Activated CD4-positive, alpha-beta T cell treated with anti-CD3 and anti-CD28 coated beads, Interleukin-10, Interleukin-2, amounts not matched to agents 100 ng/mL and 50 ng/mL, durations not matched to agents 16 hours and 8 hours (primary cell): ENCODE data around the gene CDKAL1.

Experiments used
- DNase-seq: peaks from one replicate; pipeline ENCODE4 v3.0.0-alpha.2; 2020

The CDKAL1 gene

GRCh38 chr6:20684474-20684873, 150.2 kb downstream of the CDKAL1 start:
- DNase-seq = no peak

GRCh38 chr6:20686142-20686541, 151.9 kb downstream of the CDKAL1 start:
- DNase-seq = no peak

GRCh38 chr6:20687494-20687893, 153.2 kb downstream of the CDKAL1 start:
- no peak for DNase-seq

GRCh38 chr6:20688710-20689500, 154.6 kb downstream of the CDKAL1 start:
- DNase-seq = peak; percentile 22

DNA sequence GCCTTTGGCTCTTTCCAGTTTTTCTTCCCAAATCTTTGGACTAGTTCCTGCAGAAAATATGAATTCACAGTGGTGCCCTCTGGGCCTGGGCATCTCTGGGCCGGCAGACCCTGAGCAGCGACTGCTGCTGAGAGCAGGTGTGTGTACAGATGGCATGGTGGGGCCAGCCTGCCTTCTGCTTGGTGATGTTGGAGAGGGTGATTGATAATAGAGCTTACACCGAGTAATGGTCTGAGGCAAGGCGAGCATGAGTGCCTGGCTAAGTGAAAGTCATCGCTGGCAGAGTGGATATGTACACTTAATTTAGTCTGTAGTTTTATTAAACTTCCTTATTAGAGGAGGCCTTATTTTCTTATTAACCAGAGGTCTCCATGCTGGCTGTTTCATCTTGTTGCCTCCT, 156.9 kb downstream of the CDKAL1 start:
- DNase-seq = no peak

DNA sequence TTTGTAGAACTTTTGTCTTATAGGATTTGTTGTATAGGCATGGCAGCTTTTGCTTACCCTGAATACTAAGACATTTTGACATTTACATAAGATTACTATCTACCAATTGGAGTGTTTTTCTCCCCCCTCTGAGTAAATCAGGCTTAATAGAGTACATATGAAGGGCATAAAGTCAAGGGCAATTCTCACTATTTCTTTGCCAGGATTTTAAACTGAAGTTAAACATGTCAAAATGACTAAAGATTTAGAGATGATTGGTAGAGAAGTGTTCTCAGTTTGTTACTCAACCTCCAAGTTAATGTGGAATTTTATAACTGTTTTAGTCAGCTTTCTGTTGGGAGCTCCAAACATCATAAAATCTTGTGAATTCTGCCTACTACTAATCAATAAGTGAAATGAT, 157.8 kb downstream of the CDKAL1 start:
- no peak for DNase-seq

GRCh38 chr6:20693466-20694063, 159.3 kb downstream of the CDKAL1 start:
- no peak for DNase-seq

DNA sequence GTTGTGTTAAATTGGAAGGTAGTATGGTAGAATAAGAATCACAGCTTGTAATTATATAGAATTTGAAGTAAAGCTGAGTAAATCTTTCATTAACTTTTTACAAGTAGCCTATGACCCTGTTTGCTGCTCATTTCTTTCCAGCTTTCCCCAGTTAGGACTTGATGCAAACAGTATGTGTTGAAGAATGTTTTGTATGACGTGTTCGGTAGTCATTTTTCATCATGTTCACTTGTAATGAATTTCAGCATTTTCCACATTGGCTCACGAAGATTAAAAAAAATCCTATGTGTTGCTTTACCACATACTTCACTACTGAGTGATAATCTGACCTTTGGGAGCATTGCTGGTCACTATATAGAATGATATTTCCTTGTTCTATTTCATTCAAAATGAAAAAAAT, 162.4 kb downstream of the CDKAL1 start:
- DNase-seq = no peak

DNA sequence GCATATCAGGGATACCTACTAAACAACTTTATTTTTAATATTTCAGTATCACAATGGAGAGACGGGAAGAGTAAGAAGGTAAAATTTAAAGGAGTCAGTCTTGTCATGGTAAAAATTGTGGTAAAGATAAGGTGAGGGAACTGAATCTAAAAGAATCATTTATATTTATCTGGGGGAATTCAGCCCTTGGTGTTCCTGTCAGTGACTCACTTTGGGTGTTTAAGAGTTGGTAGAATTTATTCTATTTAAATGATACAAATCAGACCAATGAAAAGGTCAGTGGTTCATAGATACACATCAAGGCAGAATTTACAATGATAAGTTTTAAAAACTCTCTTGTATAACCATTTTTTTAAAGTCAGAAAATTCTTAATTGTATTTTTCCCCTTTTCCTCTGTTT, 164.4 kb downstream of the CDKAL1 start:
- no peak for DNase-seq

DNA sequence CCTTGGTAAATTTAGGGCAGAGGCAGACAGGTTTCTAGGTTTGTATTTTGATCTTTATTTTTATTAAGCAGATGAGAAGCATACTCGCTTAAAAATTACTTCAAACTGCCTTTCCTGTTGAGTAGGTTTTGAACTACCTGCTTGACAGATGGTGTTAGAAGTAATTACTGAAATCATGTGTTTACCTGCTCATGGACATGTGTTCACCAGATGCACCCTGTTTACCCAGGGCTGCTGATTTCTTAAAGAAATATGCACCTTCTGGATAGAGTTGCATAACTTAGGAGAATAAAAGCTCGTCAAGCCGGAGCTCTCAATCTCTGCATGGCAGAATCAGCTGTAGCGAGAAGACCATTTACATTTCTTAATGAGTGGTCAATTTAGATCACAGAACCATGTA, 165.1 kb downstream of the CDKAL1 start:
- no peak for DNase-seq

- DNase-seq = no peak
These were observed 166.1 kb downstream of the CDKAL1 start for GRCh38 chr6:20700375-20700774.

- DNase-seq = no peak
These were observed 168.1 kb downstream of the CDKAL1 start for GRCh38 chr6:20702366-20702765.

- no peak for DNase-seq
These were observed 168.8 kb downstream of the CDKAL1 start for GRCh38 chr6:20703049-20703448.

DNA sequence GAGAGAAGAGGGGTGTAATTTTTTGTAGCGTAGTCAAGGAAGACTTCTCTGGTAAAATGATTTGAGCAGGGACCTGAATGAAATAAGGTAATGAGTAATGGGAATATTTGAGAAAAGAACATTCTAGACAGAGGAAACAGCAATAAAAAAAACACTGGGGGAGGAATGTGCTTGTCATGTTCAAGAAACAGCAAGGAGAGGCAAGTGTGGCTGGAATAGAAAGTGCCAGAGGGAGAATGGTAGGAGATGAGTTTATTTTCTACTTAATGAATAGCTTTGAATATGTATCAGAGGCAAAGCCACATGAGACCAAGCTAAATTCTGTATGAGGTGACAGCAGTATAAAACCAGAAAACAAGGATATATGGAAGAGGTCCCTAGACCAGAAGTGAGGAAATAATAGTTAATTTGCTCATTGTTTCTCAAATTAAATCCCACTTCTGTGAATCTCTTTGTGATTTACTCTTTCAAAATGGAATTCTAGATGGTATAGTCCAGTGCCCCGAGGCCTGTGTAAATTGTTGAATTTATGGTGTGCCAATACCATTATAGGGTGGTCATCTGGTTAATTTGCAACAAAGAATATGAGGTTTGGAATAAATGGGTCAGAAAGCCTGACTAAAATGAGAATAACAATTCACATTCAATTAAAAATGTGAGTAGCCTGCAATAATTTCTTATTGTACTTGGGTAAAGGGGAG, 170.2 kb downstream of the CDKAL1 start:
- DNase-seq = no peak

DNA sequence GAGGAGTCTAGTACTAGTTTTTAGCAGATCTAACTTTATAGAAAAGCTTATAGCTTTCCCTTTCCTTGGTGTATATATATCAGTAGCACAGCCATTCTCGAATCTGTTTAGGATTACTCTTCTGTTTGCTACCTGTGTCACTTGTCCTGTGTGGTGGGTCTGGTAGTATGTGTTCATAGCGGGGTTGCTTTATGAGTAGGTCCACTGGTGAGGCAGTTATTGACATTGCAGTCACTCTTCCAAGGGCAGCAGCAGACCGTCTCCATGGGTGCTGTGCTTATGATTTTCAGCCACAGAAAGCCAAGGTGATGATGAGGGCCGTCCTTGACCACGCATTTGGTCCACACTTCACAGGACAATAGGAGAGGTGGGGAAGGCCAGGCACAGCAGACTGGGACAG, 171.5 kb downstream of the CDKAL1 start:
- DNase-seq = peak; percentile 60

DNA sequence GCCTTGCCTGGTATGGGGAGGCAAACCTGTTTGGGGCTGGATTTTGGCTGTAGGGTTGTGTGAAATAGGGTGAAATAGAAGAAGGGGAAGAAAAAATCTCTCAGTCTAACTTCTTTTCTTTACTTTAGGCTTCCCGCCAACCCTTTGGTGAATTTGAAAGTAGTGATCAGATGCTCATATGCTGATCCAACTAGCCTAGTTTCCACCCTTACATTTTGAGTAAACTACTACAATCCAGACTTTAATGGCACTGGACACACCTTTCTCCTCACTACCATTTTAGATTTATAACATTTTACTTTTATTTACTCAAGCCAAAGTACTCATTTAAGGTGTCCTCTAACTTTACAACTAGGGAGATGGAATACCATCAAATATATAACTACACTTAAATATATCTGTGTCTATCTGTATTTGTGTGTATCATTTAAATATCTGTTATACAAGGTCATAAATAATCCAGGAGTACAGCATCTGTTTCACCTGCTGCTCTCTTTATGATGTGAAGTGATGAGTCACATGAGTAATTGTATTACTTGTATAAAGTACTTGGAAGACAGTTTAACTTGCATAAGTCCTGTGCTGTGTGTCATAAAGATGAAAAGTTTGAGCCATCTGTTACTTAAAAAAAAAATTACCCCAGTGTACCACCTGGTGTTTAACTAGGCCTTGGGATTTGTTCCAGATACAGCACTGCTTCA, 172.1 kb downstream of the CDKAL1 start:
- DNase-seq = peak; percentile 52

- DNase-seq = no peak
These were observed 172.8 kb downstream of the CDKAL1 start for GRCh38 chr6:20706939-20707485.

DNA sequence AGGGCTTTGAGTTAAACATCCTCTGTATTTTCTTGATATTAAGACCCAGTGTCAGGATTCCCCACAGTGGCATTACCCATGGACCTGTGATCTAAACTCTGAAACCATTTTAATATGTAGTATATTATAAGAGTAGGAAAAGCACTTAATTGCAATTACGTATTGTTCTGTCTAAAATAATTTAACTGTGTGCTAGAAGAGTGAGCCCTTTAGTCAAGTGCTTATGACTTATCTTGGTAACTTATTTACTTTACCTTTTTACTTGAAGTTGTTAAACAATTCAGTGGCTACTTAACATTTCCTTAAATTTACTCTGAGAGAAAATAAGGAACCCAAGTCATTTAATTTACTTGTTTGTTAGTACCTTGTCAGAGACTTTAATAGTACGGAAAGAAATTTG, 173.6 kb downstream of the CDKAL1 start:
- no peak for DNase-seq

GRCh38 chr6:20708367-20709124, 174.3 kb downstream of the CDKAL1 start:
- peak; percentile 57 for DNase-seq

DNA sequence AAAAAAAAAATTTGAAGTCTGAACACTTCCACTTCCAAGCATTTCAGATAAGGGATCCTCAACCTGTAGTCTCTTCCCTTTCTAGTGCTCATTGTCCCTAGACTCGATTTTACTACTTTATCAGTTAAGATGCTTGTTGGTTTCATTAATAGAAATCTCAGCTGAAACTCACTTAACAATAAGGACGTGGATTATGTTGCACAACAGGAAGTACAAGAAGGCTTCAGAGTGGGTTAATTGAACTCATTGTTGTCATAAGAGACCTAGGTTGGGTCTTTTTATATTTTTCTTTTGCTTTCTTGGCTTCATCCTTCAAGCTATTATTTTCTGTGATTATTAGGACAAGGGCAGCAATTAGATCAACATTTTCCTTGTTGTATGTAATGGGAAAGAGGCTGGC, 175.2 kb downstream of the CDKAL1 start:
- no peak for DNase-seq

GRCh38 chr6:20710341-20710740, 176.1 kb downstream of the CDKAL1 start:
- DNase-seq = no peak

GRCh38 chr6:20711518-20711917, 177.3 kb downstream of the CDKAL1 start:
- no peak for DNase-seq
